GM19035 (cell line): ENCODE data around the gene ILK.

Experiments
- ATAC-seq: cut with Tn5 transposase; IDR thresholded peaks from one replicate; pipeline ENCODE4 v1.9.1; 2021; ENCODE audit not compliant: unreplicated experiment

ILK gene

GRCh38 chr11:6633422-6634408 is 30.1 kb downstream of the ILK start:
- no peak for ATAC-seq

GRCh38 chr11:6634534-6634933 is 31.0 kb downstream of the ILK start:
- no peak for ATAC-seq

GRCh38 chr11:6635082-6635932 is 31.7 kb downstream of the ILK start:
- no peak for ATAC-seq

- no peak for ATAC-seq
Measured at GRCh38 chr11:6636480-6636879, 32.9 kb downstream of the ILK start.

GRCh38 chr11:6637871-6638270 is 34.3 kb downstream of the ILK start:
- ATAC-seq, result no peak

GRCh38 chr11:6638429-6638828 is 34.9 kb downstream of the ILK start:
- no peak for ATAC-seq

- ATAC-seq, result no peak
Measured at GRCh38 chr11:6640036-6640984, 36.7 kb downstream of the ILK start.

GRCh38 chr11:6640985-6641701 is 37.6 kb downstream of the ILK start:
- no peak for ATAC-seq

- ATAC-seq, result no peak
Measured at GRCh38 chr11:6642957-6643356, 39.4 kb downstream of the ILK start.

GRCh38 chr11:6646071-6646470 is 42.5 kb downstream of the ILK start:
- ATAC-seq, result no peak

GRCh38 chr11:6646576-6646917 is 43.0 kb downstream of the ILK start:
- no peak for ATAC-seq

GRCh38 chr11:6646918-6647679 is 43.5 kb downstream of the ILK start:
- peak; percentile 87 for ATAC-seq

- no peak for ATAC-seq
Measured at GRCh38 chr11:6647836-6648235, 44.3 kb downstream of the ILK start.

- no peak for ATAC-seq
Measured at GRCh38 chr11:6648501-6648900, 44.9 kb downstream of the ILK start.

- no peak for ATAC-seq
Measured at GRCh38 chr11:6650104-6650503, 46.5 kb downstream of the ILK start.

- ATAC-seq, result no peak
Measured at GRCh38 chr11:6650980-6651379, 47.4 kb downstream of the ILK start.

- ATAC-seq, result no peak
Measured at GRCh38 chr11:6652182-6652581, 48.6 kb downstream of the ILK start.

GRCh38 chr11:6653097-6653496 is 49.5 kb downstream of the ILK start:
- ATAC-seq, result no peak

- no peak for ATAC-seq
Measured at GRCh38 chr11:6653656-6654055, 50.1 kb downstream of the ILK start.
